ENCODE data around the gene ANK2.

ANK2 gene

DNA sequence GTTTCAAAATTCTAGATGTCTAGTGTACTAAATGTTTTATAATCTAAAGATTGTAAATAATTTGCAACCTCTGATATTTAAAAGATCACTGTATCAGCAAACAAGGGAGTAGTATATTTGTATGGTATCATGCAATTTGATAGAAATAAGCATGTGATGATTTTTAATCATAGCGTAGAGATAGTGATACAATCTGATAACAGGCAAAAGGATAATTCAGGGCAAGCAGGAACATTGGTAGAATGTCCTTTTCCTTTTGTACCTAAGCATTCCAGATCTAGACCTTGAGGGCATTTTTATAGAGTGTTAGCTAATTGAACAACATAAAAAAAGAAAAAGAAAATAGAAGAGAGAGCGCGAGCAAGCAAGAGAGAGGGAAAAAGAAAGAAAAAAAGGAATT lies 1.4 kb downstream of the ANK2 start:
- H3K4me3 ChIP-seq (ENCODE audit: low read depth, low read length), result no peak overlapping the region
- TF ChIP-seq, protein P1, sequence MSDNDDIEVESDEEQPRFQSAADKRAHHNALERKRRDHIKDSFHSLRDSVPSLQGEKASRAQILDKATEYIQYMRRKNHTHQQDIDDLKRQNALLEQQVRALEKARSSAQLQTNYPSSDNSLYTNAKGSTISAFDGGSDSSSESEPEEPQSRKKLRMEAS (IDR thresholded peaks at IDR 0.05; ENCODE audit: low read depth, low read length), result no peak
- TF ChIP-seq POLR2A (IDR thresholded peaks at IDR 0.05; ENCODE audit: extremely low read depth, insufficient read length), result no peak
- no peak for TF ChIP-seq MYC (IDR thresholded peaks at IDR 0.05; ENCODE audit: low read depth, low read length)
- TF ChIP-seq, protein P2, sequence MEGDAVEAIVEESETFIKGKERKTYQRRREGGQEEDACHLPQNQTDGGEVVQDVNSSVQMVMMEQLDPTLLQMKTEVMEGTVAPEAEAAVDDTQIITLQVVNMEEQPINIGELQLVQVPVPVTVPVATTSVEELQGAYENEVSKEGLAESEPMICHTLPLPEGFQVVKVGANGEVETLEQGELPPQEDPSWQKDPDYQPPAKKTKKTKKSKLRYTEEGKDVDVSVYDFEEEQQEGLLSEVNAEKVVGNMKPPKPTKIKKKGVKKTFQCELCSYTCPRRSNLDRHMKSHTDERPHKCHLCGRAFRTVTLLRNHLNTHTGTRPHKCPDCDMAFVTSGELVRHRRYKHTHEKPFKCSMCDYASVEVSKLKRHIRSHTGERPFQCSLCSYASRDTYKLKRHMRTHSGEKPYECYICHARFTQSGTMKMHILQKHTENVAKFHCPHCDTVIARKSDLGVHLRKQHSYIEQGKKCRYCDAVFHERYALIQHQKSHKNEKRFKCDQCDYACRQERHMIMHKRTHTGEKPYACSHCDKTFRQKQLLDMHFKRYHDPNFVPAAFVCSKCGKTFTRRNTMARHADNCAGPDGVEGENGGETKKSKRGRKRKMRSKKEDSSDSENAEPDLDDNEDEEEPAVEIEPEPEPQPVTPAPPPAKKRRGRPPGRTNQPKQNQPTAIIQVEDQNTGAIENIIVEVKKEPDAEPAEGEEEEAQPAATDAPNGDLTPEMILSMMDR (IDR thresholded peaks at IDR 0.05; ENCODE audit: low read depth, low read length), result no peak
- DNase-seq (ENCODE audit: low read depth), result no peak

DNA sequence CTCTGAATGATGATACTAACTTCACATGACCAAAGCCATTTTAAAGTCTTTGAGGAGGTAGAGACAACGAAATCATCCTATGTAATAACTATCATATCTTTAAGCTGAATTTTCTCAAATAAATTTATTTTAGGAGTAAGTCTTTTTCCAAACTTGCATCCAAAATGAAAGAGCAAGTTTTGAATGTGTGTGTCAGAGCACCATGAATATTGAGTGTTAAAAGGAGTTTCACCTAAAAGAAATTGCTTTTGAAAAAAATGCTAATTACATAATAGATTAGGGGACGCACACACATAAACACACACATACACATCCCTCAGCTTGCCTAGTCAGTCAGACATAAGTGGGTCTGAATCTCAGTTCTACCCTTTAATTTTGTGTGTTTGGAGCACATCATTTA lies 1.9 kb downstream of the ANK2 start:
- no peak overlapping the region for H3K4me3 ChIP-seq (ENCODE audit: low read depth, low read length)
- TF ChIP-seq POLR2A (IDR thresholded peaks at IDR 0.05; ENCODE audit: extremely low read depth, insufficient read length), result no peak
- DNase-seq (ENCODE audit: low read depth), result no peak

DNA sequence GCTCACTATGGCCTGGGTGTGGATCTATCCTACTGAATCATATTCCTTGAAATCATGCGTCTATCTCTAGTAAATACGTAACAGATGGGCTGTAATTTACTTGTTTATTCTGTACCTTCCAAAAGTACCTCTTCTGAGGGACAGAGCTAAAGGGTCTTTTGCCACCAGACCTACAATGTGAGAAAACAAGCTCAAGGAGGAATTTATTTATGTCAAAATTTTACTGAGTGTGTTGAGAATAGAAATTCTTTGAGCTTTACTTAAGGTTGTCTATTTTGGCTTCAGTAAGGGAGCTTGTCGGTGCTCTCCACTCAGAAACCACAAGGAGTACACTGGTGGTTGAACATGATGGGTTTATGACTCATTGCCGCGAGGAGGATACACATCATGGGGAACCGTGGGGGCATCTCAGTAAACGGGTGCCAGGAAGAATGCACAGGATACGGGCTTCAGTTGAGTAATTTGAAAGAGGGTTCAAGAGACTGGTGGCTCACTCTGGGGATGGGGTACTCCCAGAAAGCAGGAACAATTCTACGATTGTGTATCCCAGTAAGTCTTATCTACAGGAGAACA lies 3.0 kb downstream of the ANK2 start:
- no peak overlapping the region for H3K4me3 ChIP-seq (ENCODE audit: low read depth, low read length)
- peak; percentile 53 for DNase-seq (ENCODE audit: low read depth)
- TF ChIP-seq MYC (IDR thresholded peaks at IDR 0.05; ENCODE audit: low read depth, low read length), result 0 out of 2 replicates have a peak, but pooled peaks have one; percentile 27
- TF ChIP-seq, protein P1 (IDR thresholded peaks at IDR 0.05; ENCODE audit: low read depth, low read length), result no peak

DNA sequence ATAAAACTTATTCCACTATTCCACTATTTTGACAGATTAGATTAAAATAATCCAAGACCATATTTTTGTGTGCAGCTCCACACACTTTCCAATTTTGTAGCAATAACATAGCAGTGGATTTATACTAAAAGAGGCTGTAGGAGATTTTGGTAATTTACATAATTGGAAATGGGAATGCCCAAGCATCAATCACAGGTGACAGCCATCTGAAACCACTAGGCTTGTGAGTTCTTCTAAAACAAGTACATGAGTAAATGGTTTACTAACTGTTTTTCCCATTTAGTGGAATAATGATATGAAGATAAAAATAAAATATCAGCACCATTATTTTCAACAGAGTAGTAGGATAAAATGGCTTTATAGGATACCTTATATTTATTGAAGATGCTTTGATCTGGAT lies 4.4 kb downstream of the ANK2 start:
- TF ChIP-seq POLR2A (IDR thresholded peaks at IDR 0.05; ENCODE audit: extremely low read depth, insufficient read length) (no peak), MYC (IDR thresholded peaks at IDR 0.05; ENCODE audit: low read depth, low read length) (no peak)
- TF ChIP-seq, protein P2 (IDR thresholded peaks at IDR 0.05; ENCODE audit: low read depth, low read length), result no peak
- TF ChIP-seq, protein P1 (IDR thresholded peaks at IDR 0.05; ENCODE audit: low read depth, low read length), result no peak
- H3K4me3 ChIP-seq (ENCODE audit: low read depth, low read length), result no peak overlapping the region
- no peak for DNase-seq (ENCODE audit: low read depth)

DNA sequence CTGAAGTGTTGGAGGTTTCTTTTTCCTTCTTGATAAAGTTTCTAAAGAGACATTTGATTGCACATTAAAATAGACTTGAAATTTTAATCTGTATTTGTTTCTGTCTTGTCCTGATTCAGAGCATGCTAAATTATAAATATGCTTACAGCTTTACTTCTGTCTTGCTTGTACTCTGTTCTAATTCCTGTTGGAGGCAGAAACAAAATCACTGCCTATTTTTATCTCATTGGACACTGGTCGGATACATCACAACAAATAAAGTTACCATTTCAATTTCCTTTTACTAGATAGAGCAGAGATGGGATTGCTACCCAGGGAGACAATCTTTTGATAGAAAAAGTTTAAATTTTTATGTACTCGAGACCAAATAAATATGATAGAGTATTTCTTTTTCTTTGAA lies 6.9 kb downstream of the ANK2 start:
- no peak overlapping the region for H3K4me3 ChIP-seq (ENCODE audit: low read depth, low read length)
- TF ChIP-seq POLR2A (IDR thresholded peaks at IDR 0.05; ENCODE audit: extremely low read depth, insufficient read length), result no peak
- TF ChIP-seq, protein P1 (IDR thresholded peaks at IDR 0.05; ENCODE audit: low read depth, low read length), result no peak
- no peak for TF ChIP-seq MYC (IDR thresholded peaks at IDR 0.05; ENCODE audit: low read depth, low read length)
- TF ChIP-seq, protein P2 (IDR thresholded peaks at IDR 0.05; ENCODE audit: low read depth, low read length), result no peak
- DNase-seq (ENCODE audit: low read depth), result no peak

DNA sequence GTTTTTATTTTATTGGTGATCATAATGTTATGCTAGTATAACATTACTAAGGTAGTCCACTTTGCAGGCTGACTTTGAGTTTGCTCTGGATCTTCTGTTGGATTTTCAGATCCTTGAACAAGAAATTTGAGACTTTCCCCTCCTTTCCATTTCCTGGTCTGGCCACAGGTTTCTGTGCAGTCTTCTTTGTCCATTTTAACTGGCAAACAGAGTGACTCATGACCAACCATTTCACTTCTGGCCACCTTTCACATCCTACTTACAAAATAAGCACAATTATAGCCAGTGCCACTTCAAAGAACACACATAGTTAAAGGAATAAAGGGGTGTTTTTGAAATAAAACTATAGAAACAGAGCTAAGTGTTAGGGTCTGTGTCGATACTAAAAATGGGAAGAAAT lies 8.4 kb downstream of the ANK2 start:
- H3K4me3 ChIP-seq (ENCODE audit: low read depth, low read length), result no peak overlapping the region
- DNase-seq (ENCODE audit: low read depth), result no peak
- TF ChIP-seq MYC (IDR thresholded peaks at IDR 0.05; ENCODE audit: low read depth, low read length) (no peak), POLR2A (IDR thresholded peaks at IDR 0.05; ENCODE audit: extremely low read depth, insufficient read length) (no peak)
- TF ChIP-seq, protein P1 (IDR thresholded peaks at IDR 0.05; ENCODE audit: low read depth, low read length), result no peak
- TF ChIP-seq, protein P2 (IDR thresholded peaks at IDR 0.05; ENCODE audit: low read depth, low read length), result no peak
